Progenitor cell of endocrine pancreas (in vitro differentiated cells): Measurements from ENCODE around the gene ACVR2B. TPM values are rescaled to one million over a fixed set of nuclear protein-coding genes. Genes with fewer than 3 reads are reported as not detected.

Experiments
- DNase-seq: peaks from one replicate; pipeline ENCODE4 v3.0.0; 2021; ENCODE audit warnings: low spot score; ENCODE audit not compliant: unreplicated experiment
- H3K27ac Mint-ChIP-seq: 2 replicates; pipeline ENCODE4 v1.8.0; 2021; ENCODE audit warnings: mild to moderate bottlenecking, moderate library complexity, mixed read lengths
- H3K27me3 Mint-ChIP-seq: 2 replicates; pipeline ENCODE4 v1.8.0; 2021; ENCODE audit warnings: mixed read lengths
- H3K36me3 Mint-ChIP-seq: 2 replicates; pipeline ENCODE4 v1.8.0; 2022; ENCODE audit warnings: mixed read lengths; ENCODE audit not compliant: insufficient read depth
- H3K4me1 Mint-ChIP-seq: 2 replicates; pipeline ENCODE4 v1.8.0; 2021; ENCODE audit warnings: low read depth, mixed read lengths
- H3K4me3 Mint-ChIP-seq: 2 replicates; pipeline ENCODE4 v1.8.0; 2021; ENCODE audit warnings: low read depth, mild to moderate bottlenecking, moderate library complexity, mixed read lengths
- H3K9me3 Mint-ChIP-seq: 2 replicates; pipeline ENCODE4 v1.8.0; 2021; ENCODE audit warnings: low read depth, mixed read lengths
- total RNA-seq: library from RNA; stranded (reverse); gene quantifications from 2 replicates; pipeline ENCODE4 v1.2.1, GENCODE V29; 2021
- TF ChIP-seq, protein P1 (sequence below): fragments of 200-600 bp; sonication (generic); IDR thresholded peaks from one replicate; pipeline ENCODE4 v1.5.0; 2021; ENCODE audit warnings: antibody characterized with exemption, mild to moderate bottlenecking; ENCODE audit not compliant: unreplicated experiment

ACVR2B gene
- total RNA-seq, 1 donor from 2014 or later: 83.9 TPM

DNA sequence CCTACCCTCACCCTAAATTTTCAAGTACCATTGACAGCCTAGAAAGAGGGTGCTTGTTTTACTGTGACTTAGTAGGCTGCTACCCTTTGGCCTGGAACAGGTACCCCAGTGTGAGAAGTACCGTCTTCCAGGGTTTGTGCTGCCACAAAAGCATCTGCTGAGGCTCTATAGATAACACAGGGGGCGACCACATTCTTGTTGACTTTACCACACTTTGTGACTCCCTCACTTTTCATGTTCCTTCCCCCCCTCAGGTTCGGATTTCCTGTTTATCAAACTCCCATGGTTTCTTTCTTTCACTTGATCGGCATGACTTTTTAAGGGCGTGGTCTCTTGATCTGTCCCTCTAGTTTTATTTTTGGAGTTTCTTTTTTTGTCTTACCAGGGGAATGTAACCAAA lies 66.0 kb downstream of the ACVR2B start:
- Mint-ChIP-seq H3K4me3 (no peak overlapping the region), H3K4me1 (peaks cover 4% of the 10 kb centered on the region), H3K9me3 (no peaks in the 10 kb centered on the region), H3K27ac (no peak overlapping the region), H3K36me3 (peaks cover 7% of the 10 kb centered on the region), H3K27me3 (no peaks in the 10 kb centered on the region)
- TF ChIP-seq, protein P1, sequence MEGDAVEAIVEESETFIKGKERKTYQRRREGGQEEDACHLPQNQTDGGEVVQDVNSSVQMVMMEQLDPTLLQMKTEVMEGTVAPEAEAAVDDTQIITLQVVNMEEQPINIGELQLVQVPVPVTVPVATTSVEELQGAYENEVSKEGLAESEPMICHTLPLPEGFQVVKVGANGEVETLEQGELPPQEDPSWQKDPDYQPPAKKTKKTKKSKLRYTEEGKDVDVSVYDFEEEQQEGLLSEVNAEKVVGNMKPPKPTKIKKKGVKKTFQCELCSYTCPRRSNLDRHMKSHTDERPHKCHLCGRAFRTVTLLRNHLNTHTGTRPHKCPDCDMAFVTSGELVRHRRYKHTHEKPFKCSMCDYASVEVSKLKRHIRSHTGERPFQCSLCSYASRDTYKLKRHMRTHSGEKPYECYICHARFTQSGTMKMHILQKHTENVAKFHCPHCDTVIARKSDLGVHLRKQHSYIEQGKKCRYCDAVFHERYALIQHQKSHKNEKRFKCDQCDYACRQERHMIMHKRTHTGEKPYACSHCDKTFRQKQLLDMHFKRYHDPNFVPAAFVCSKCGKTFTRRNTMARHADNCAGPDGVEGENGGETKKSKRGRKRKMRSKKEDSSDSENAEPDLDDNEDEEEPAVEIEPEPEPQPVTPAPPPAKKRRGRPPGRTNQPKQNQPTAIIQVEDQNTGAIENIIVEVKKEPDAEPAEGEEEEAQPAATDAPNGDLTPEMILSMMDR: no peak
- DNase-seq: no peak

DNA sequence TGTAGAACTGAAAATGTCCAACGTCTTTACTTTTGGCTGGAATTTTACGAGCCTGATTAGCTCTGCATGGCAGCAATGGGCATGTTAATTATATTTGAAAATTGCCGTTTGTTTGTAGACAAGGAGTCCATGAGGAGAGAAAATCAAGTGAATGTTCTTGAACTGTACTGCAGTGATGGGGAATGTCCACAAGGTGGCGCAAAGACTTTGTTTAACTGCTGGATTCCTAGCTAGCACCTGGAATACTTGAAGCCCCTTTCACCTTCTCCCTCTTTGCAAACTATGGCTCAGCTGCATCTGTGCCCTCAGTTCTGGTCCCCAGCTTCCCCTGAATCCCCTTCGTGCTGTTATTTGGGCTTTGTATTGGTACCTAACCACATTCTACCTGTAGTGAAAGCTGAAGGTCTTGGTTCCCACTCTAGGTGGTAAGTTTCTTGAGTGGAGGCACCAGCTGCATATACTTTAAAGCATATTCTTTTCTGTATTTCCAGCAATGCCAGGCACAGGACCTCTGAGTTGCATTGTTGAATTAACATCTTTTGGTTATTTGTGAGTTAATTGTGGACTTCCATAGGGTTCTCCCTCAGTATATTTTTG lies 67.8 kb downstream of the ACVR2B start:
- TF ChIP-seq, protein P1: peak; percentile 93
- Mint-ChIP-seq H3K4me3 (no peak overlapping the region), H3K4me1 (peaks cover 4% of the 10 kb centered on the region), H3K27me3 (no peaks in the 10 kb centered on the region), H3K9me3 (no peaks in the 10 kb centered on the region), H3K36me3 (peaks cover 14% of the 10 kb centered on the region), H3K27ac (no peak overlapping the region)
- peak; percentile 59 for DNase-seq

DNA sequence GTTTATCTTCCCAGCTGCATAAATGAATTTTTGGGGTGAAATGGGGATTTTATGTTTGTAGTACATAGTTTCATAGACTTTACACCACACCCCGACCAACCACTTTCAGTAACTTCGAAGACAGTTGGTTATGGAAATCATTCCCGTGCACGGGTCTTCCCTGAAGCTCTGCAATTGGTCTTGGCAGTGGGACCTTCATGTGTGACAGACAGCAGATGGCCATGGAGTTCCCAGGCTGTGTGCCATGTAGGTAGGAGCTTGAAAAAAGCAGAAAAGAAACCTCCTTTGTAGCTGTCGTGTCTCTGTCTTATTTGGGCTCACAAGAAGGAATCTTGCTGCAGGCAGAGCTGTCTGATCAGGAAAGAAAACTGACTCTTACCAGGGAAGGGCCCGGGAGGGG lies 68.3 kb downstream of the ACVR2B start:
- Mint-ChIP-seq H3K27me3 (no peaks in the 10 kb centered on the region), H3K36me3 (peaks cover 12% of the 10 kb centered on the region), H3K9me3 (no peaks in the 10 kb centered on the region), H3K4me3 (no peak overlapping the region), H3K4me1 (peaks cover 4% of the 10 kb centered on the region), H3K27ac (peak overlapping the region; percentile 20)
- DNase-seq: no peak
- TF ChIP-seq, protein P1: no peak

DNA sequence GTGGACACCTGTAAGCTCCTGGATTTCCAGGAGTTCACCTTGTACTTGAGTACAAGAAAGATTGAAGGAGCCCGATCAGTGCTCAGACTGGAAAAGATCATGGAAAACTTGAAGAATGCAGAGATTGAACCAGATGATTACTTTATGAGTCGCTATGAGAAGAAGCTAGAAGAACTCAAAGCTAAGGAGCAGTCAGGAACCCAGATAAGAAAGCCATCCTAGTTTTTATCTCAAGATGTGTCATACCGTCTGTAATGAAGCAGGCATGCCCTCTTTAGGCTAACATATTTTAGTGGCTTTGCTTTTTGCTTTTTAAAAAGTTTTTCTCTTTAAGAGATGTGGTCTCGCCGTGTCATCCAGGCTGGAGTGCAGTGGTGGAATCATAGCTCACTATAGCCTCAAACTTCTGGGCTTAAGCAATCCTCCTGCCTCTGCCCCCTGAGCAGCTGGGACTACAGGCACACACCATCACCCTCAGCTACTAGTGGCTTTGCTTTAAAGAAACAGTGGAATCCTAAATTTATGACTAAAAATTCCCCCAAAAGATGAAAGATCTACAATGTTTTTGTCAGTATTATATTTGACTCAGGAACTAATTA lies 70.5 kb downstream of the ACVR2B start:
- TF ChIP-seq, protein P1: no peak
- Mint-ChIP-seq H3K4me1 (peaks cover 4% of the 10 kb centered on the region), H3K4me3 (no peak overlapping the region), H3K27ac (no peak overlapping the region), H3K9me3 (no peaks in the 10 kb centered on the region), H3K27me3 (no peaks in the 10 kb centered on the region), H3K36me3 (peaks cover 12% of the 10 kb centered on the region)
- no peak for DNase-seq

DNA sequence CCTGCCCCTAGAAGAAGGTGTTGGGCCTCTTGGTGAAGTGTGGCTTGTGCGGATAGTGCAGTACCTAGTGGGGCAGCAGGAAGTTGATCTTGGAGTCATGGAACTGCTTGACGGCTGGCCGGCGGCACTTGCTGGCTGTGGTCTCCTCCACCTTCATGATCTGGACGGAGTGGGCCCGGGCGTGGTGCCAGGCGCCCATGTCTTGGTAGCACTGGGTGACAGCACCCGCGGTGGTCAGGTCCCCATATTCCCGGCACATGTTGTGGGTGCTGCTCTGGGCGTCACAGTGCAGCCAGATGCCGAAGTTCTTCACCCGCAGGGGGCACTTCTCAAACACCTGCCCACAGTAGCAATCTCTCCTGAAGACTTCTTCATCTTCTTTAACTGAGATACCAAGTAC lies 73.1 kb downstream of the ACVR2B start:
- no peak for DNase-seq
- TF ChIP-seq, protein P1: no peak
- Mint-ChIP-seq H3K27me3 (no peaks in the 10 kb centered on the region), H3K27ac (no peak overlapping the region), H3K4me3 (no peak overlapping the region), H3K36me3 (peaks cover 14% of the 10 kb centered on the region), H3K9me3 (no peaks in the 10 kb centered on the region), H3K4me1 (no peaks in the 10 kb centered on the region)
